ENCODE results near the gene ASRGL1.
"Not testable (repeated sequence)": the region's sequence is repeated elsewhere in the genome, so short reads cannot be mapped to it uniquely, and the experiment has no call there.

The ASRGL1 gene

GRCh38 chr11:62383822-62384221, 46.6 kb downstream of the ASRGL1 start:
- no peaks in the 10 kb centered on the region for H3K9me2 ChIP-seq (replicated peaks; ENCODE audit: insufficient read depth, low read length)
- no peaks in the 10 kb centered on the region for H3K9me3 ChIP-seq (replicated peaks; ENCODE audit: insufficient read depth, low read length)
- peaks cover 16% of the 10 kb centered on the region for H3K4me1 ChIP-seq (ENCODE audit: low read length)
- H3K9ac ChIP-seq (ENCODE audit: low read length), result no peak overlapping the region
- H3K4me3 ChIP-seq (ENCODE audit: low read length), result no peak overlapping the region
- peaks cover 7% of the 10 kb centered on the region for H3K27me3 ChIP-seq (replicated peaks; ENCODE audit: insufficient read depth, low read length)
- TF ChIP-seq CTCF (IDR thresholded peaks at IDR 0.05; ENCODE audit: low read length) (no peak), EZH2phosphoT487 (IDR thresholded peaks at IDR 0.05; ENCODE audit: low read length) (no peak), EZH2 (optimal IDR thresholded peaks at IDR 0.05; ENCODE audit: low read depth, low read length) (no peak)
- no peak overlapping the region for H2AFZ ChIP-seq (ENCODE audit: low read length)
- no peaks in the 10 kb centered on the region for H3K79me2 ChIP-seq (ENCODE audit: low read length)
- no peaks in the 10 kb centered on the region for H3K36me3 ChIP-seq (replicated peaks; ENCODE audit: insufficient read depth, low read length)
- no peak overlapping the region for H3K4me2 ChIP-seq (ENCODE audit: low read depth, low read length)
- H4K20me1 ChIP-seq (ENCODE audit: insufficient read depth, low read length), result no peaks in the 10 kb centered on the region; the same call in 1 of the 2 replicates
- no peak for DNase-seq
- H3F3A ChIP-seq (ENCODE audit: insufficient read depth, low read length), result peaks cover 24% of the 10 kb centered on the region
- H3K27ac ChIP-seq (ENCODE audit: low read length), result no peak overlapping the region

- H2AFZ ChIP-seq (ENCODE audit: low read length); H3K9me3 ChIP-seq (replicated peaks; ENCODE audit: insufficient read depth, low read length); H3K36me3 ChIP-seq (replicated peaks; ENCODE audit: insufficient read depth, low read length); H4K20me1 ChIP-seq (ENCODE audit: insufficient read depth, low read length); H3K4me3 ChIP-seq (ENCODE audit: low read length); H3K9me2 ChIP-seq (replicated peaks; ENCODE audit: insufficient read depth, low read length); H3K9ac ChIP-seq (ENCODE audit: low read length); H3K27me3 ChIP-seq (replicated peaks; ENCODE audit: insufficient read depth, low read length); H3K79me2 ChIP-seq (ENCODE audit: low read length): not testable (repeated sequence)
- peaks cover 16% of the 10 kb centered on the region for H3K4me1 ChIP-seq (ENCODE audit: low read length)
- peak overlapping the region; percentile 70; the same call in 1 of the 2 replicates for H3K4me2 ChIP-seq (ENCODE audit: low read depth, low read length)
- peaks cover 24% of the 10 kb centered on the region for H3F3A ChIP-seq (ENCODE audit: insufficient read depth, low read length)
- peak overlapping the region; percentile 17; the same call in 1 of the 2 replicates for H3K27ac ChIP-seq (ENCODE audit: low read length)
- DNase-seq, result peak; percentile 86
These were observed 48.8 kb downstream of the ASRGL1 start for GRCh38 chr11:62386083-62386482.

- H4K20me1 ChIP-seq (ENCODE audit: insufficient read depth, low read length), result no peaks in the 10 kb centered on the region; the same call in 1 of the 2 replicates
- no peaks in the 10 kb centered on the region for H3K36me3 ChIP-seq (replicated peaks; ENCODE audit: insufficient read depth, low read length)
- H3K4me1 ChIP-seq (ENCODE audit: low read length), result peaks cover 16% of the 10 kb centered on the region
- H3K9ac ChIP-seq (ENCODE audit: low read length), result no peak overlapping the region
- peak overlapping the region; percentile 70 for H3K4me2 ChIP-seq (ENCODE audit: low read depth, low read length)
- no peak overlapping the region for H2AFZ ChIP-seq (ENCODE audit: low read length)
- H3K9me2 ChIP-seq (replicated peaks; ENCODE audit: insufficient read depth, low read length), result no peaks in the 10 kb centered on the region
- peaks cover 24% of the 10 kb centered on the region for H3F3A ChIP-seq (ENCODE audit: insufficient read depth, low read length)
- no peaks in the 10 kb centered on the region for H3K79me2 ChIP-seq (ENCODE audit: low read length)
- no peak for TF ChIP-seq EZH2 (optimal IDR thresholded peaks at IDR 0.05; ENCODE audit: low read depth, low read length)
- no peaks in the 10 kb centered on the region for H3K9me3 ChIP-seq (replicated peaks; ENCODE audit: insufficient read depth, low read length)
- no peak for DNase-seq
- no peak overlapping the region for H3K4me3 ChIP-seq (ENCODE audit: low read length)
- peaks cover 7% of the 10 kb centered on the region for H3K27me3 ChIP-seq (replicated peaks; ENCODE audit: insufficient read depth, low read length)
- H3K27ac ChIP-seq (ENCODE audit: low read length), result no peak overlapping the region
These were observed 50.1 kb downstream of the ASRGL1 start for GRCh38 chr11:62387381-62387780.

GRCh38 chr11:62388999-62389398, 51.8 kb downstream of the ASRGL1 start:
- Histone ChIP-seq H3K9me2 (replicated peaks; ENCODE audit: insufficient read depth, low read length) (no peaks in the 10 kb centered on the region), H3K79me2 (ENCODE audit: low read length) (no peaks in the 10 kb centered on the region), H3K27me3 (replicated peaks; ENCODE audit: insufficient read depth, low read length) (peaks cover 7% of the 10 kb centered on the region), H2AFZ (ENCODE audit: low read length) (no peak overlapping the region), H3F3A (ENCODE audit: insufficient read depth, low read length) (peaks cover 24% of the 10 kb centered on the region), H4K20me1 (ENCODE audit: insufficient read depth, low read length) (no peaks in the 10 kb centered on the region; the same call in 1 of the 2 replicates), H3K4me2 (ENCODE audit: low read depth, low read length) (no peak overlapping the region), H3K36me3 (replicated peaks; ENCODE audit: insufficient read depth, low read length) (no peaks in the 10 kb centered on the region), H3K4me3 (ENCODE audit: low read length) (no peak overlapping the region), H3K9me3 (replicated peaks; ENCODE audit: insufficient read depth, low read length) (no peaks in the 10 kb centered on the region), H3K27ac (ENCODE audit: low read length) (no peak overlapping the region), H3K4me1 (ENCODE audit: low read length) (peaks cover 16% of the 10 kb centered on the region), H3K9ac (ENCODE audit: low read length) (no peak overlapping the region)
- no peak for TF ChIP-seq CTCF (IDR thresholded peaks at IDR 0.05; ENCODE audit: low read length)
- TF ChIP-seq EZH2 (optimal IDR thresholded peaks at IDR 0.05; ENCODE audit: low read depth, low read length), result no peak
- no peak for TF ChIP-seq EZH2phosphoT487 (IDR thresholded peaks at IDR 0.05; ENCODE audit: low read length)
- DNase-seq, result no peak

All from MM.1S (cell line).